Prostate gland (tissue), 2 donors: ENCODE measurements around the gene CSF2RB. TPM values are rescaled to one million over a fixed set of nuclear protein-coding genes. Genes with fewer than 3 reads are reported as not detected.

Experiments used
- DNase-seq: peaks from one replicate; pipeline ENCODE4 v3.0.0-alpha.2; 2019; ENCODE audit warnings: low spot score
- H3K27ac ChIP-seq, 2 donors: fragments of 200-600 bp; sonication (generic); 2 replicates each; pipeline ENCODE4 v1.5.1; 2017 to 2019
- H3K27me3 ChIP-seq: fragments of 200-600 bp; sonication (generic); replicated peaks from 2 replicates; pipeline ENCODE4 v1.5.1; 2019; ENCODE audit not compliant: insufficient read depth
- H3K36me3 ChIP-seq, 2 donors: fragments of 200-600 bp; sonication (generic); 1 replicate in 1 of 2; 2 replicates in 1 of 2; pipeline versions ENCODE4 v1.5.1 to v1.8.1; 2017 to 2019
- H3K4me1 ChIP-seq: fragments of 200-600 bp; sonication (generic); replicated peaks from 2 replicates; pipeline ENCODE4 v1.5.1; 2019
- H3K4me3 ChIP-seq, 2 donors: fragments of 200-600 bp; sonication (generic); 2 replicates each; pipeline ENCODE4 v1.5.1; 2017 to 2019
- H3K9me3 ChIP-seq: fragments of 200-600 bp; sonication (generic); 2 replicates; pipeline ENCODE4 v1.5.1; 2017
- POLR2A ChIP-seq: fragments of 450-650 bp; IDR thresholded peaks from one replicate; pipeline ENCODE4 v1.6.1; 2016; ENCODE audit warnings: antibody characterized with exemption, mild to moderate bottlenecking
- POLR2AphosphoS5 ChIP-seq: sonication (generic); formaldehyde crosslinking; IDR thresholded peaks from one replicate; pipeline ENCODE4 v1.6.1; 2017; ENCODE audit warnings: antibody characterized with exemption
- WGBS: methylation state at CpG from one replicate; pipeline ENCODE4 v1.1.5; 2018; 5-methylcytosine and 5-hydroxymethylcytosine counted together
- intact Hi-C: fragments of 100-400 bp; cut with DNase I; formaldehyde crosslinking; loops from one replicate; pipeline ENCODE4 v1.14.2; 2022
- total RNA-seq, 2 donors: library from RNA; depleted of rRNA; stranded (reverse); fragments of >200 nt; gene quantifications; one replicate each; pipeline ENCODE4 v1.1.0, GENCODE V29; 2016
- TF ChIP-seq, protein P1 (sequence below), 4 experiments: fragments of 200-600 bp in 2 of 4; fragments of 450-650 bp in 2 of 4; sonication (generic) in 2 of 4; IDR thresholded peaks; 1 replicate in 3 of 4; 2 replicates in 1 of 4; pipeline ENCODE4 v1.5.1; 2016 to 2019; ENCODE audit warnings: antibody characterized with exemption in 4 of 4, mild to moderate bottlenecking in 2 of 4, moderate library complexity in 2 of 4

Gene CSF2RB
- total RNA-seq, 2 donors from 2014 or later = 1.1 to 3.2 TPM

DNA sequence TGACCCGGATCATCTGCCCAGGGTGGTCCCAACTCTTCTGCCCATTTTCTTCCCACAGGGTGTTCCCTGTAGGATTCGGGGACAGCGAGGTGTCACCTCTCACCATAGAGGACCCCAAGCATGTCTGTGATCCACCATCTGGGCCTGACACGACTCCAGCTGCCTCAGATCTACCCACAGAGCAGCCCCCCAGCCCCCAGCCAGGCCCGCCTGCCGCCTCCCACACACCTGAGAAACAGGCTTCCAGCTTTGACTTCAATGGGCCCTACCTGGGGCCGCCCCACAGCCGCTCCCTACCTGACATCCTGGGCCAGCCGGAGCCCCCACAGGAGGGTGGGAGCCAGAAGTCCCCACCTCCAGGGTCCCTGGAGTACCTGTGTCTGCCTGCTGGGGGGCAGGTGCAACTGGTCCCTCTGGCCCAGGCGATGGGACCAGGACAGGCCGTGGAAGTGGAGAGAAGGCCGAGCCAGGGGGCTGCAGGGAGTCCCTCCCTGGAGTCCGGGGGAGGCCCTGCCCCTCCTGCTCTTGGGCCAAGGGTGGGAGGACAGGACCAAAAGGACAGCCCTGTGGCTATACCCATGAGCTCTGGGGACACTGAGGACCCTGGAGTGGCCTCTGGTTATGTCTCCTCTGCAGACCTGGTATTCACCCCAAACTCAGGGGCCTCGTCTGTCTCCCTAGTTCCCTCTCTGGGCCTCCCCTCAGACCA, 24.0 kb downstream of the CSF2RB start:
- no peaks in the 10 kb centered on the region for H3K27me3 ChIP-seq
- H3K4me3 ChIP-seq = no peak overlapping the region
- TF ChIP-seq POLR2A = no peak
- no peak for TF ChIP-seq POLR2AphosphoS5
- TF ChIP-seq, protein P1, sequence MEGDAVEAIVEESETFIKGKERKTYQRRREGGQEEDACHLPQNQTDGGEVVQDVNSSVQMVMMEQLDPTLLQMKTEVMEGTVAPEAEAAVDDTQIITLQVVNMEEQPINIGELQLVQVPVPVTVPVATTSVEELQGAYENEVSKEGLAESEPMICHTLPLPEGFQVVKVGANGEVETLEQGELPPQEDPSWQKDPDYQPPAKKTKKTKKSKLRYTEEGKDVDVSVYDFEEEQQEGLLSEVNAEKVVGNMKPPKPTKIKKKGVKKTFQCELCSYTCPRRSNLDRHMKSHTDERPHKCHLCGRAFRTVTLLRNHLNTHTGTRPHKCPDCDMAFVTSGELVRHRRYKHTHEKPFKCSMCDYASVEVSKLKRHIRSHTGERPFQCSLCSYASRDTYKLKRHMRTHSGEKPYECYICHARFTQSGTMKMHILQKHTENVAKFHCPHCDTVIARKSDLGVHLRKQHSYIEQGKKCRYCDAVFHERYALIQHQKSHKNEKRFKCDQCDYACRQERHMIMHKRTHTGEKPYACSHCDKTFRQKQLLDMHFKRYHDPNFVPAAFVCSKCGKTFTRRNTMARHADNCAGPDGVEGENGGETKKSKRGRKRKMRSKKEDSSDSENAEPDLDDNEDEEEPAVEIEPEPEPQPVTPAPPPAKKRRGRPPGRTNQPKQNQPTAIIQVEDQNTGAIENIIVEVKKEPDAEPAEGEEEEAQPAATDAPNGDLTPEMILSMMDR (IDR thresholded peaks at IDR 0.05) = no peak
- H3K27ac ChIP-seq = no peak overlapping the region
- no peaks in the 10 kb centered on the region for H3K4me1 ChIP-seq
- H3K36me3 ChIP-seq = no peaks in the 10 kb centered on the region
- H3K9me3 ChIP-seq = no peaks in the 10 kb centered on the region
- no peak for DNase-seq
- WGBS = 95% methylated on average over 12 of the region's 14 CpGs
- intact Hi-C loops = no loop called here

DNA sequence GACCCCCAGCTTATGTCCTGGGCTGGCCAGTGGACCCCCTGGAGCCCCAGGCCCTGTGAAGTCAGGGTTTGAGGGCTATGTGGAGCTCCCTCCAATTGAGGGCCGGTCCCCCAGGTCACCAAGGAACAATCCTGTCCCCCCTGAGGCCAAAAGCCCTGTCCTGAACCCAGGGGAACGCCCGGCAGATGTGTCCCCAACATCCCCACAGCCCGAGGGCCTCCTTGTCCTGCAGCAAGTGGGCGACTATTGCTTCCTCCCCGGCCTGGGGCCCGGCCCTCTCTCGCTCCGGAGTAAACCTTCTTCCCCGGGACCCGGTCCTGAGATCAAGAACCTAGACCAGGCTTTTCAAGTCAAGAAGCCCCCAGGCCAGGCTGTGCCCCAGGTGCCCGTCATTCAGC, 24.6 kb downstream of the CSF2RB start:
- DNase-seq = no peak

DNA sequence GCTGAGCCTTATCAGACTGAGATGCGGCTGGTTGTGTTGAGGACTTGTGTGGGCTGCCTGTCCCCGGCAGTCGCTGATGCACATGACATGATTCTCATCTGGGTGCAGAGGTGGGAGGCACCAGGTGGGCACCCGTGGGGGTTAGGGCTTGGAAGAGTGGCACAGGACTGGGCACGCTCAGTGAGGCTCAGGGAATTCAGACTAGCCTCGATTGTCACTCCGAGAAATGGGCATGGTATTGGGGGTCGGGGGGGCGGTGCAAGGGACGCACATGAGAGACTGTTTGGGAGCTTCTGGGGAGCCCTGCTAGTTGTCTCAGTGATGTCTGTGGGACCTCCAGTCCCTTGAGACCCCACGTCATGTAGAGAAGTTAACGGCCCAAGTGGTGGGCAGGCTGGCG, 25.5 kb downstream of the CSF2RB start:
- H3K4me1 ChIP-seq = no peaks in the 10 kb centered on the region
- TF ChIP-seq, protein P1 (IDR thresholded peaks at IDR 0.05) = no peak
- TF ChIP-seq POLR2A (no peak), POLR2AphosphoS5 (no peak)
- no peaks in the 10 kb centered on the region for H3K27me3 ChIP-seq
- H3K27ac ChIP-seq = no peak overlapping the region
- 90% methylated on average over 13 of the region's 13 CpGs for WGBS
- H3K4me3 ChIP-seq = no peak overlapping the region
- H3K36me3 ChIP-seq = no peaks in the 10 kb centered on the region
- no peaks in the 10 kb centered on the region for H3K9me3 ChIP-seq
- intact Hi-C loops = no loop called here
- no peak for DNase-seq

More for the DNA sequence above, 24.6 kb downstream of the CSF2RB start:
- Histone ChIP-seq H3K4me1 (no peaks in the 10 kb centered on the region), H3K27ac (no peak overlapping the region), H3K4me3 (no peak overlapping the region), H3K36me3 (no peaks in the 10 kb centered on the region), H3K27me3 (no peaks in the 10 kb centered on the region), H3K9me3 (no peaks in the 10 kb centered on the region)
- intact Hi-C loops = no loop called here
- 94% methylated on average over 12 of the region's 12 CpGs for WGBS
- TF ChIP-seq, protein P1 (IDR thresholded peaks at IDR 0.05) = no peak
- TF ChIP-seq POLR2A (no peak), POLR2AphosphoS5 (no peak)

GRCh38 chr22:36940676-36941075, 27.2 kb downstream of the CSF2RB start:
- WGBS = 54% methylated on average over 5 of the region's 5 CpGs

More at GRCh38 chr22:36940676-36941075, 27.2 kb downstream of the CSF2RB start:
- H3K36me3 ChIP-seq = no peaks in the 10 kb centered on the region
- intact Hi-C loops = no loop called here
- TF ChIP-seq, protein P1 (IDR thresholded peaks at IDR 0.05) = no peak
- no peak for TF ChIP-seq POLR2AphosphoS5
- TF ChIP-seq POLR2A = no peak
- DNase-seq = no peak
- no peak overlapping the region for H3K4me3 ChIP-seq
- H3K27me3 ChIP-seq = no peaks in the 10 kb centered on the region
- H3K9me3 ChIP-seq = no peaks in the 10 kb centered on the region
- no peaks in the 10 kb centered on the region for H3K4me1 ChIP-seq
- H3K27ac ChIP-seq = no peak overlapping the region
